GM23248 (cell line): ENCODE results near the gene NDE1. TPM values are rescaled to one million over a fixed set of nuclear protein-coding genes. Genes with fewer than 3 reads are reported as not detected.
"Not testable (repeated sequence)": the region's sequence is repeated elsewhere in the genome, so short reads cannot be mapped to it uniquely, and the experiment has no call there.

Source experiments
- DNase-seq: peaks from one replicate; pipeline ENCODE4 v3.0.0-alpha.2; 2015
- H2AFZ ChIP-seq: fragments of 200-600 bp; sonication (generic); 2 replicates; pipeline ENCODE4 v1.6.1; 2016; ENCODE audit warnings: antibody characterized with exemption
- H3F3A ChIP-seq: fragments of 200-600 bp; sonication (generic); 2 replicates; pipeline ENCODE4 v1.6.1; 2016; ENCODE audit warnings: mild to moderate bottlenecking, antibody characterized with exemption, mixed run types; ENCODE audit not compliant: insufficient read depth
- H3K27ac ChIP-seq: fragments of 200-600 bp; sonication (generic); 2 replicates; pipeline ENCODE4 v1.5.1; 2016; ENCODE audit warnings: mild to moderate bottlenecking
- H3K27me3 ChIP-seq: fragments of 200-600 bp; sonication (generic); replicated peaks from 2 replicates; pipeline ENCODE4 v1.6.1; 2016; ENCODE audit warnings: mild to moderate bottlenecking; ENCODE audit not compliant: insufficient read depth
- H3K36me3 ChIP-seq: fragments of 200-600 bp; sonication (generic); 2 replicates; pipeline ENCODE4 v1.6.1; 2016; ENCODE audit warnings: low read depth, mild to moderate bottlenecking
- H3K4me1 ChIP-seq: fragments of 200-600 bp; sonication (generic); 2 replicates; pipeline ENCODE4 v1.6.1; 2016; ENCODE audit warnings: mild to moderate bottlenecking; ENCODE audit not compliant: insufficient read depth
- H3K4me2 ChIP-seq: fragments of 200-600 bp; sonication (generic); one replicate; pipeline ENCODE4 v1.6.1; 2016; ENCODE audit warnings: mild to moderate bottlenecking; ENCODE audit not compliant: unreplicated experiment
- H3K4me3 ChIP-seq: fragments of 200-600 bp; sonication (generic); 2 replicates; pipeline ENCODE4 v1.5.1; 2016; ENCODE audit warnings: mild to moderate bottlenecking
- H3K79me2 ChIP-seq: fragments of 200-600 bp; sonication (generic); 2 replicates; pipeline ENCODE4 v1.6.1; 2016; ENCODE audit warnings: mild to moderate bottlenecking; ENCODE audit not compliant: insufficient read depth
- H3K9ac ChIP-seq: fragments of 200-600 bp; sonication (generic); 2 replicates; pipeline ENCODE4 v1.6.1; 2016; ENCODE audit warnings: mild to moderate bottlenecking
- H3K9me2 ChIP-seq: fragments of 200-600 bp; sonication (generic); 2 replicates; pipeline ENCODE4 v1.6.1; 2016; ENCODE audit warnings: mixed run types, mild to moderate bottlenecking, moderate library complexity; ENCODE audit not compliant: insufficient read depth
- H3K9me3 ChIP-seq: fragments of 200-600 bp; sonication (generic); one replicate; pipeline ENCODE4 v1.6.1; 2017; ENCODE audit warnings: low read depth
- H4K20me1 ChIP-seq: fragments of 200-600 bp; sonication (generic); 2 replicates; pipeline ENCODE4 v1.6.0; 2016; ENCODE audit not compliant: insufficient read depth
- EZH2 ChIP-seq: fragments of 200-600 bp; sonication (generic); IDR thresholded peaks from 2 replicates; pipeline ENCODE4 v1.6.1; 2018; ENCODE audit warnings: antibody characterized with exemption, mild to moderate bottlenecking; ENCODE audit not compliant: insufficient read depth, poor library complexity, severe bottlenecking
- EZH2phosphoT487 ChIP-seq: fragments of 200-600 bp; sonication (generic); IDR thresholded peaks from 2 replicates; pipeline ENCODE4 v1.6.1; 2018; ENCODE audit warnings: antibody characterized with exemption, moderate library complexity, mild to moderate bottlenecking, low read depth; ENCODE audit not compliant: insufficient read depth
- WGBS, 2 experiments: methylation state at CpG; one replicate each; pipeline ENCODE4 v1.1.6; 2015 to 2017; ENCODE audit warnings: low lambda C conversion rate in 2 of 2, low coverage in 1 of 2; ENCODE audit errors: missing lambda C conversion rate in 2 of 2; 5-methylcytosine and 5-hydroxymethylcytosine counted together
- in situ Hi-C: fragments of 300-500 bp; cut with MboI; formaldehyde crosslinking; loops from 2 replicates; pipeline ENCODE4 v1.15.0; 2020
- polyA plus RNA-seq: library from polyadenylated mRNA; unstranded; fragments of >200 nt; fragmentation: Nextera tagmentation; extraction: Ambion mirVana; gene quantifications from 2 replicates; pipeline ENCODE4 v1.2.1, GENCODE V29; 2016
- total RNA-seq: library from RNA; depleted of rRNA; stranded (reverse); fragments of >200 nt; shearing (Covaris generic); gene quantifications from 2 replicates; pipeline ENCODE4 v1.2.3, GENCODE V29; 2014

The NDE1 gene
- total and polyA plus RNA-seq, 2 experiments from 2014 or later: 31.2 to 37.8 TPM

- no peaks in the 10 kb centered on the region for H3K9me3 ChIP-seq
- H4K20me1 ChIP-seq: no peaks in the 10 kb centered on the region
- H3F3A ChIP-seq: peaks cover 34% of the 10 kb centered on the region
- no peak for TF ChIP-seq EZH2
- TF ChIP-seq EZH2phosphoT487: no peak
- H3K27me3 ChIP-seq: no peaks in the 10 kb centered on the region
- no peak overlapping the region for H3K4me2 ChIP-seq
- no peak overlapping the region for H3K4me3 ChIP-seq
- no peak overlapping the region for H3K9ac ChIP-seq
- in situ Hi-C loops: no loop called here
- DNase-seq: no peak
- H3K9me2 ChIP-seq: no peaks in the 10 kb centered on the region
- H3K36me3 ChIP-seq: no peaks in the 10 kb centered on the region
- H3K4me1 ChIP-seq: peaks cover 32% of the 10 kb centered on the region
- no peak overlapping the region for H3K27ac ChIP-seq
- H2AFZ ChIP-seq: no peak overlapping the region
- 82 to 83% methylated on average over 7 of the region's 7 CpGs for WGBS, 2 experiments
- peaks cover 26% of the 10 kb centered on the region for H3K79me2 ChIP-seq
These were observed 2.6 kb upstream of the NDE1 start for GRCh38 chr16:15647294-15648014.

GRCh38 chr16:15648135-15648730, 1.8 kb upstream of the NDE1 start:
- Histone ChIP-seq H3K27me3 (no peaks in the 10 kb centered on the region), H3K4me1 (peaks cover 37% of the 10 kb centered on the region), H3K9me2 (no peaks in the 10 kb centered on the region), H3K4me2 (no peak overlapping the region), H3K79me2 (peaks cover 31% of the 10 kb centered on the region), H2AFZ (no peak overlapping the region), H3K9me3 (no peaks in the 10 kb centered on the region), H4K20me1 (no peaks in the 10 kb centered on the region), H3K36me3 (no peaks in the 10 kb centered on the region), H3K9ac (no peak overlapping the region), H3K4me3 (no peak overlapping the region), H3K27ac (no peak overlapping the region), H3F3A (peaks cover 41% of the 10 kb centered on the region)
- TF ChIP-seq EZH2phosphoT487 (no peak), EZH2 (no peak)
- DNase-seq: no peak
- 86 to 89% methylated on average over 9 of the region's 9 CpGs for WGBS, 2 experiments
- in situ Hi-C loops: no loop called here

- WGBS, 2 experiments: 65 to 67% methylated on average over 16 to 17 of the region's 17 CpGs
- H3K9me3 ChIP-seq, H3K36me3 ChIP-seq, H4K20me1 ChIP-seq, H3K9me2 ChIP-seq, H3K27me3 ChIP-seq, in situ Hi-C loops, DNase-seq: not testable (repeated sequence)
- peaks cover 40% of the 10 kb centered on the region for H3F3A ChIP-seq
- H3K27ac ChIP-seq: peak overlapping the region; percentile 69
- peak overlapping the region; percentile 74 for H3K4me2 ChIP-seq
- peak overlapping the region; percentile 94 for H3K9ac ChIP-seq
- peak overlapping the region; percentile 83 for H2AFZ ChIP-seq
- H3K79me2 ChIP-seq: peaks cover 41% of the 10 kb centered on the region
- peaks cover 38% of the 10 kb centered on the region for H3K4me1 ChIP-seq
- peak overlapping the region; percentile 91 for H3K4me3 ChIP-seq
These were observed 734 bp upstream of the NDE1 start for GRCh38 chr16:15649311-15649710.

GRCh38 chr16:15649727-15650018, 372 bp upstream of the NDE1 start:
- TF ChIP-seq EZH2 (no peak), EZH2phosphoT487 (no peak)
- Histone ChIP-seq H3K9ac (peak overlapping the region; percentile 94), H3K27ac (peak overlapping the region; percentile 69), H2AFZ (peak overlapping the region; percentile 83), H3K36me3 (no peaks in the 10 kb centered on the region), H3K9me3 (no peaks in the 10 kb centered on the region), H3K9me2 (no peaks in the 10 kb centered on the region), H3F3A (peaks cover 36% of the 10 kb centered on the region), H3K4me3 (peak overlapping the region; percentile 91), H3K79me2 (peaks cover 45% of the 10 kb centered on the region), H3K4me1 (peaks cover 34% of the 10 kb centered on the region), H3K4me2 (peak overlapping the region; percentile 74), H4K20me1 (0 out of 2 replicates have a peak, but pooled peaks cover 6% of the 10 kb centered on the region), H3K27me3 (no peaks in the 10 kb centered on the region)
- no peak for DNase-seq
- in situ Hi-C loops: no loop called here
- 1% methylated on average over 12 to 14 of the region's 14 CpGs for WGBS, 2 experiments
